Gastroesophageal sphincter (tissue), 4 donors: ENCODE results near the gene SRPX2. TPM values are rescaled to one million over a fixed set of nuclear protein-coding genes. Genes with fewer than 3 reads are reported as not detected.

Source experiments
- ATAC-seq: fragments of 150-250 bp; one replicate; pipeline ENCODE4 v1.9.1; 2016; ENCODE audit warnings: mild to moderate bottlenecking, moderate library complexity
- H3K27ac ChIP-seq, 4 donors: fragments of 200-600 bp; sonication (generic) in 3 of 4; 1 replicate in 3 of 4; 2 replicates in 1 of 4; pipeline ENCODE4 v1.5.1; 2016 to 2019
- H3K27me3 ChIP-seq: fragments of 200-600 bp; sonication (generic); one replicate; pipeline ENCODE4 v1.5.1; 2019
- H3K36me3 ChIP-seq, 2 donors: fragments of 200-600 bp; sonication (generic); one replicate each; pipeline ENCODE4 v1.5.1; 2019; ENCODE audit warnings: control low read depth in 1 of 2
- H3K4me1 ChIP-seq, 3 donors: fragments of 200-600 bp; sonication (generic); 1 replicate in 2 of 3; 2 replicates in 1 of 3; pipeline ENCODE4 v1.5.1; 2016 to 2019; ENCODE audit warnings: control low read depth in 2 of 3
- H3K4me3 ChIP-seq, 2 donors: fragments of 200-600 bp; sonication (generic); one replicate each; pipeline ENCODE4 v1.5.1; 2019; ENCODE audit warnings: mild to moderate bottlenecking in 1 of 2, moderate library complexity in 1 of 2
- H3K9me3 ChIP-seq, 3 donors: fragments of 200-600 bp; sonication (generic); one replicate each; pipeline ENCODE4 v1.5.1; 2017 to 2019; ENCODE audit warnings: control low read depth in 2 of 3
- EP300 ChIP-seq: sonication (generic); formaldehyde crosslinking; IDR thresholded peaks from one replicate; pipeline ENCODE4 v1.6.1; 2017; ENCODE audit warnings: antibody characterized with exemption, mild to moderate bottlenecking
- POLR2A ChIP-seq, 2 donors: fragments of 450-650 bp; IDR thresholded peaks; one replicate each; pipeline ENCODE4 v1.6.1; 2017; ENCODE audit warnings: antibody characterized with exemption in 2 of 2, mild to moderate bottlenecking in 2 of 2, moderate library complexity in 1 of 2
- POLR2AphosphoS5 ChIP-seq: sonication (generic); formaldehyde crosslinking; IDR thresholded peaks from one replicate; pipeline ENCODE4 v1.6.1; 2017; ENCODE audit warnings: antibody characterized with exemption
- WGBS, 2 donors: methylation state at CpG; one replicate each; pipeline ENCODE4 v1.1.5; 2018; ENCODE audit warnings: low coverage in 1 of 2; 5-methylcytosine and 5-hydroxymethylcytosine counted together
- total RNA-seq, 4 donors: library from RNA; depleted of rRNA; stranded (reverse); fragments of >200 nt; gene quantifications; one replicate each; pipeline ENCODE4 v1.1.0, GENCODE V29; 2016
- TF ChIP-seq, protein P1 (sequence below), 4 experiments: fragments of 200-600 bp in 2 of 4; fragments of 450-650 bp in 2 of 4; sonication (generic) in 1 of 4; IDR thresholded peaks; one replicate each; pipeline ENCODE4 v1.5.1; 2017 to 2019; ENCODE audit warnings: antibody characterized with exemption in 4 of 4, mild to moderate bottlenecking in 2 of 4, moderate library complexity in 2 of 4

SRPX2 gene
- total RNA-seq, 4 donors from 2014 or later: 24.7 to 52.1 (median 39.7) TPM

GRCh38 chrX:100695991-100696390 is 52.0 kb downstream of the SRPX2 start:
- H3K27me3 ChIP-seq: no peaks in the 10 kb centered on the region
- H3K27ac ChIP-seq: no peak overlapping the region
- ATAC-seq: no peak
- H3K36me3 ChIP-seq: peaks cover 0 to 3% of the 10 kb centered on the region in 2 donors
- TF ChIP-seq, protein P1, sequence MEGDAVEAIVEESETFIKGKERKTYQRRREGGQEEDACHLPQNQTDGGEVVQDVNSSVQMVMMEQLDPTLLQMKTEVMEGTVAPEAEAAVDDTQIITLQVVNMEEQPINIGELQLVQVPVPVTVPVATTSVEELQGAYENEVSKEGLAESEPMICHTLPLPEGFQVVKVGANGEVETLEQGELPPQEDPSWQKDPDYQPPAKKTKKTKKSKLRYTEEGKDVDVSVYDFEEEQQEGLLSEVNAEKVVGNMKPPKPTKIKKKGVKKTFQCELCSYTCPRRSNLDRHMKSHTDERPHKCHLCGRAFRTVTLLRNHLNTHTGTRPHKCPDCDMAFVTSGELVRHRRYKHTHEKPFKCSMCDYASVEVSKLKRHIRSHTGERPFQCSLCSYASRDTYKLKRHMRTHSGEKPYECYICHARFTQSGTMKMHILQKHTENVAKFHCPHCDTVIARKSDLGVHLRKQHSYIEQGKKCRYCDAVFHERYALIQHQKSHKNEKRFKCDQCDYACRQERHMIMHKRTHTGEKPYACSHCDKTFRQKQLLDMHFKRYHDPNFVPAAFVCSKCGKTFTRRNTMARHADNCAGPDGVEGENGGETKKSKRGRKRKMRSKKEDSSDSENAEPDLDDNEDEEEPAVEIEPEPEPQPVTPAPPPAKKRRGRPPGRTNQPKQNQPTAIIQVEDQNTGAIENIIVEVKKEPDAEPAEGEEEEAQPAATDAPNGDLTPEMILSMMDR (IDR thresholded peaks at IDR 0.05): no peak
- TF ChIP-seq EP300: no peak
- no peak for TF ChIP-seq POLR2A (IDR thresholded peaks at IDR 0.05)
- TF ChIP-seq POLR2AphosphoS5: no peak
- H3K4me1 ChIP-seq: no peaks in the 10 kb centered on the region
- H3K9me3 ChIP-seq: no peaks in the 10 kb centered on the region
- WGBS, 2 donors: 23 to 80% methylated on average over 2 to 4 of the region's 4 CpGs
- no peak overlapping the region for H3K4me3 ChIP-seq

DNA sequence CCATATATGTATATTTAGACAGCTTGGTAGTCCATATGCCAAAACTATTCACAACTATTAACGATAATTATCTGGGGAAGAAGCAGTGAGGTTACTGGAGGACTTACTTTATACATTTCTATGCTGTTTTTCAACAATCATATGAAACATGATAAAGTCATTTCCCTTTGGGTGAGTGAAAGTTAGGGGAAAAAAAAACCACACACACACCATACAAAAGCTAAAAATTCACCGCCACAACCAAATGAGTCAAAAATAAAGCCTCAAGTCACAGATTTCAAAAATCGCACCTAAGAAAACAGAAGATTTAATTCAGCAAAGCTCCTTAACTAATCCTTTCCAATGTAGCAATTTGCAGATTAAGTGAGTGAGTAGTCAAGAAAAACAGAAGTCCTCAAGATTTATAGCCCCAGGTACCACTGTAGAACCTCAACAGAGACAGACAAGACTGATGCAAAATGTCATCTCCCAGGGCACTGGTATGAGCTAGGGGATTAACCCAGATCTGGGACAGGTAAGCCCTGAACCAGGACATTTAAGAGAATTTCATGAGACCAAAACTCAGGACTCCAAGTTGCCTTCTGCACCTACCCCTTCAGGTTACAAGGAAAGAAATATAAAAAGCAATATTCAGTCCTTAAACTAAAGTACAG is 52.8 kb downstream of the SRPX2 start:
- Histone ChIP-seq H3K4me3 (no peak overlapping the region), H3K36me3 (peaks cover 0 to 12% of the 10 kb centered on the region in 2 donors), H3K27me3 (no peaks in the 10 kb centered on the region), H3K4me1 (no peaks in the 10 kb centered on the region), H3K9me3 (no peaks in the 10 kb centered on the region), H3K27ac (no peak overlapping the region)
- 90 to 92% methylated on average over 2 to 3 of the region's 3 CpGs for WGBS, 2 donors
- TF ChIP-seq POLR2A (IDR thresholded peaks at IDR 0.05) (no peak), POLR2AphosphoS5 (no peak), EP300 (no peak)
- TF ChIP-seq, protein P1 (IDR thresholded peaks at IDR 0.05): no peak
- ATAC-seq: no peak

DNA sequence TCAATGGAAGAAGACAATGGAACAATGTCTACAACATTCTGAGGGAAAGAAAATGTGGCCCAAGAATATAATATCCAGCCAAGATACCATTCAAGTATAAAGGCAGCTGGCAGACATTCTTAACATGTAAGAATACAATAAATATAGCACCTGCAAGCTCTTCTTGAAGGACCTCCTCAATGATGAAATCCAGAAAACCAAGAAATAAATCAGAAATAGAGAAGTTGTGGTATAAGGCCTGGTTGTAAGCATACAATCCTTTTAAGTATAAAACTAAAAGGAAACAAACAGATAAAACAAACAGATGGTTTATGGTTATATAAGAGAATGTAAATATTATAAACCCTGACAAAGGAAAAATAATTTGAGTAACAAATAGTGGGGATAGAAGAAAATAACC is 54.6 kb downstream of the SRPX2 start:
- TF ChIP-seq POLR2A (IDR thresholded peaks at IDR 0.05) (no peak), EP300 (no peak), POLR2AphosphoS5 (no peak)
- TF ChIP-seq, protein P1 (IDR thresholded peaks at IDR 0.05): no peak

GRCh38 chrX:100700809-100701208 is 56.8 kb downstream of the SRPX2 start:
- Histone ChIP-seq H3K27ac (no peak overlapping the region), H3K36me3 (peaks cover 0 to 14% of the 10 kb centered on the region in 2 donors)
- WGBS, 2 donors: 91 to 100% methylated on average over 1 of the region's 1 CpG

More for the DNA sequence above, 54.6 kb downstream of the SRPX2 start:
- Histone ChIP-seq H3K27me3 (no peaks in the 10 kb centered on the region), H3K36me3 (peaks cover 0 to 14% of the 10 kb centered on the region in 2 donors), H3K4me3 (no peak overlapping the region), H3K27ac (no peak overlapping the region), H3K9me3 (no peaks in the 10 kb centered on the region), H3K4me1 (no peaks in the 10 kb centered on the region)
- ATAC-seq: no peak

More at GRCh38 chrX:100700809-100701208, 56.8 kb downstream of the SRPX2 start:
- Histone ChIP-seq H3K4me1 (no peaks in the 10 kb centered on the region), H3K9me3 (no peaks in the 10 kb centered on the region), H3K27me3 (no peaks in the 10 kb centered on the region), H3K4me3 (no peak overlapping the region)
- TF ChIP-seq POLR2AphosphoS5: no peak
- no peak for TF ChIP-seq EP300
- TF ChIP-seq, protein P1 (IDR thresholded peaks at IDR 0.05): no peak
- no peak for TF ChIP-seq POLR2A (IDR thresholded peaks at IDR 0.05)
- no peak for ATAC-seq
